HG02678 (cell line): ENCODE measurements around the gene ADGRD1.
"Not testable (repeated sequence)": the region's sequence is repeated elsewhere in the genome, so short reads cannot be mapped to it uniquely, and the experiment has no call there.

Source experiments
- ATAC-seq: cut with Tn5 transposase; IDR thresholded peaks from one replicate; pipeline ENCODE4 v1.9.1; 2021; ENCODE audit warnings: mild to moderate bottlenecking, moderate library complexity; ENCODE audit not compliant: unreplicated experiment

Gene ADGRD1

GRCh38 chr12:130983328-130984017, 29.8 kb downstream of the ADGRD1 start:
- no peak for ATAC-seq

- ATAC-seq, result no peak
Observed at GRCh38 chr12:130984183-130985058, 30.7 kb downstream of the ADGRD1 start.

GRCh38 chr12:130987151-130987931, 33.6 kb downstream of the ADGRD1 start:
- no peak for ATAC-seq

GRCh38 chr12:130988261-130988660, 34.6 kb downstream of the ADGRD1 start:
- no peak for ATAC-seq

- ATAC-seq, result no peak
Observed at GRCh38 chr12:130988751-130989150, 35.0 kb downstream of the ADGRD1 start.

GRCh38 chr12:130989391-130989790, 35.7 kb downstream of the ADGRD1 start:
- ATAC-seq, result no peak

GRCh38 chr12:130990034-130990433, 36.3 kb downstream of the ADGRD1 start:
- ATAC-seq, result no peak

- peak; percentile 60 for ATAC-seq
Observed at GRCh38 chr12:130992448-130992847, 38.7 kb downstream of the ADGRD1 start.

- peak; percentile 11 for ATAC-seq
Observed at GRCh38 chr12:130992979-130993538, 39.4 kb downstream of the ADGRD1 start.

GRCh38 chr12:130993759-130994670, 40.3 kb downstream of the ADGRD1 start:
- no peak for ATAC-seq

GRCh38 chr12:130994821-130995375, 41.2 kb downstream of the ADGRD1 start:
- no peak for ATAC-seq

- not testable (repeated sequence) for ATAC-seq
Observed at GRCh38 chr12:130995386-130995969, 41.8 kb downstream of the ADGRD1 start.

GRCh38 chr12:130998136-130998535, 44.4 kb downstream of the ADGRD1 start:
- ATAC-seq, result no peak

GRCh38 chr12:131000000-131000486, 46.3 kb downstream of the ADGRD1 start:
- no peak for ATAC-seq

- no peak for ATAC-seq
Observed at GRCh38 chr12:131001493-131001892, 47.8 kb downstream of the ADGRD1 start.

- peak; percentile 74 for ATAC-seq
Observed at GRCh38 chr12:131002216-131002631, 48.5 kb downstream of the ADGRD1 start.

GRCh38 chr12:131003036-131003715, 49.5 kb downstream of the ADGRD1 start:
- ATAC-seq, result no peak

- peak; percentile 49 for ATAC-seq
Observed at GRCh38 chr12:131003716-131004045, 50.0 kb downstream of the ADGRD1 start.

- peak; percentile 15 for ATAC-seq
Observed at GRCh38 chr12:131004166-131004565, 50.5 kb downstream of the ADGRD1 start.
